ENCODE data around the gene GPR45. TPM values are rescaled to one million over a fixed set of nuclear protein-coding genes. Genes with fewer than 3 reads are reported as not detected.

The GPR45 gene
- total and polyA plus RNA-seq, 9 of the 15 experiments (the other 6 are each of a cell fraction or from before 2014, with no cell fraction given) = not detected

DNA sequence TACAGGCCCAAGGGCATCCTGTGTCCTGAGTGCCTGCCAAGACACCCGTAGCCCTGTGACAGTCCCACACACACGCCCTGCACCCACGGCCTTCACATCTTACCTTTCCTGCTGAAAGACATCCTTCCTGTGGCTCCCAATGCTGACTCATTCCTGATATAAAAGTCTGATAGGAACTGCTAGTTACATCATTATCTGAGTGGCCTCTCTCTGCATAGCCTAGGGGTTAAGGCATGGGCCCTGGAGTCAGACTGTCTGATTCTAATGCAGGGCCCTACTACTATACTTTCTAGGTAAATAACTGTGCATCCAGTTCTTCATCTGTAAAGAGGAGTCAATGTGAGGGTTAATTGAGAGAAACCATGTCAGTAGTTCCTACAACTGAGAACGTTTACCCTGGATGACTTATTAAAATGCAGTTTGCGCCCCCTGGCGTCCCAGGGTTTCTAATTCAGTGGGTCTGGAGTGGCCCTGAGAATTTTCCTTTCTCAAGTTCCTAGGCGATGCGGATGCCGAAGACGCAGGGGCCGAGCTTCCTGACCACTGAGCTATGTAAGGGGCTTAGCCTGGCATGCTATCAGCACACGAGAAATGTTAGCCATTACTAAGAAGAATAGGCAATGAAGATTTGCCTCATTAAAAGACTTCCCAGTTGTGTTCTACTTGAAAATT lies 6.0 kb upstream of the GPR45 start (continued):
- TF ChIP-seq THRAP3 (IDR thresholded peaks at IDR 0.05; ENCODE audit: borderline replicate concordance) (no peak), HDAC8 (tag; IDR thresholded peaks at IDR 0.05) (no peak), PCBP2 (IDR thresholded peaks at IDR 0.05; ENCODE audit: low read depth, low read length, poor library complexity, severe bottlenecking) (no peak), MTA3 (IDR thresholded peaks at IDR 0.05; ENCODE audit: borderline replicate concordance) (no peak), SREBF2 (CRISPR knock-in tag; IDR thresholded peaks at IDR 0.05) (no peak), ZZZ3 (IDR thresholded peaks at IDR 0.05) (no peak), ZNF384 (IDR thresholded peaks at IDR 0.05; ENCODE audit: low read depth, low read length) (no peak), EP300 (IDR thresholded peaks at IDR 0.05; ENCODE audit: low read length) (0 out of 2 replicates have a peak, but pooled peaks have one; percentile 10), ZNF644 (tag; IDR thresholded peaks at IDR 0.05; ENCODE audit: low read depth) (no peak), ZNF408 (CRISPR knock-in tag; IDR thresholded peaks at IDR 0.05; ENCODE audit: low read depth) (no peak), YBX1 (IDR thresholded peaks at IDR 0.05) (no peak), RAD21 (CRISPR knock-in tag; conservative IDR thresholded peaks at IDR 0.05 in 1 of 2, IDR thresholded peaks at IDR 0.05 in 1 of 2) (peak; percentile 64 to 81), ZNF589 (CRISPR knock-in tag; IDR thresholded peaks at IDR 0.05; ENCODE audit: low read depth) (no peak), SOX6 (IDR thresholded peaks at IDR 0.05) (peak; percentile 36; the same call in 1 of the 2 replicates), POLR2A (conservative IDR thresholded peaks at IDR 0.05) (no peak), NFXL1 (CRISPR knock-in tag; IDR thresholded peaks at IDR 0.05) (no peak)
- TF ChIP-seq, protein P1, sequence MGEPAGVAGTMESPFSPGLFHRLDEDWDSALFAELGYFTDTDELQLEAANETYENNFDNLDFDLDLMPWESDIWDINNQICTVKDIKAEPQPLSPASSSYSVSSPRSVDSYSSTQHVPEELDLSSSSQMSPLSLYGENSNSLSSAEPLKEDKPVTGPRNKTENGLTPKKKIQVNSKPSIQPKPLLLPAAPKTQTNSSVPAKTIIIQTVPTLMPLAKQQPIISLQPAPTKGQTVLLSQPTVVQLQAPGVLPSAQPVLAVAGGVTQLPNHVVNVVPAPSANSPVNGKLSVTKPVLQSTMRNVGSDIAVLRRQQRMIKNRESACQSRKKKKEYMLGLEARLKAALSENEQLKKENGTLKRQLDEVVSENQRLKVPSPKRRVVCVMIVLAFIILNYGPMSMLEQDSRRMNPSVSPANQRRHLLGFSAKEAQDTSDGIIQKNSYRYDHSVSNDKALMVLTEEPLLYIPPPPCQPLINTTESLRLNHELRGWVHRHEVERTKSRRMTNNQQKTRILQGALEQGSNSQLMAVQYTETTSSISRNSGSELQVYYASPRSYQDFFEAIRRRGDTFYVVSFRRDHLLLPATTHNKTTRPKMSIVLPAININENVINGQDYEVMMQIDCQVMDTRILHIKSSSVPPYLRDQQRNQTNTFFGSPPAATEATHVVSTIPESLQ (CRISPR knock-in tag; IDR thresholded peaks at IDR 0.05) = no peak
- TF ChIP-seq, protein P2, sequence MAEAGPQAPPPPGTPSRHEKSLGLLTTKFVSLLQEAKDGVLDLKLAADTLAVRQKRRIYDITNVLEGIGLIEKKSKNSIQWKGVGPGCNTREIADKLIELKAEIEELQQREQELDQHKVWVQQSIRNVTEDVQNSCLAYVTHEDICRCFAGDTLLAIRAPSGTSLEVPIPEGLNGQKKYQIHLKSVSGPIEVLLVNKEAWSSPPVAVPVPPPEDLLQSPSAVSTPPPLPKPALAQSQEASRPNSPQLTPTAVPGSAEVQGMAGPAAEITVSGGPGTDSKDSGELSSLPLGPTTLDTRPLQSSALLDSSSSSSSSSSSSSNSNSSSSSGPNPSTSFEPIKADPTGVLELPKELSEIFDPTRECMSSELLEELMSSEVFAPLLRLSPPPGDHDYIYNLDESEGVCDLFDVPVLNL (CRISPR knock-in tag; IDR thresholded peaks at IDR 0.05; ENCODE audit: low read depth) = no peak
- TF ChIP-seq, protein P3, sequence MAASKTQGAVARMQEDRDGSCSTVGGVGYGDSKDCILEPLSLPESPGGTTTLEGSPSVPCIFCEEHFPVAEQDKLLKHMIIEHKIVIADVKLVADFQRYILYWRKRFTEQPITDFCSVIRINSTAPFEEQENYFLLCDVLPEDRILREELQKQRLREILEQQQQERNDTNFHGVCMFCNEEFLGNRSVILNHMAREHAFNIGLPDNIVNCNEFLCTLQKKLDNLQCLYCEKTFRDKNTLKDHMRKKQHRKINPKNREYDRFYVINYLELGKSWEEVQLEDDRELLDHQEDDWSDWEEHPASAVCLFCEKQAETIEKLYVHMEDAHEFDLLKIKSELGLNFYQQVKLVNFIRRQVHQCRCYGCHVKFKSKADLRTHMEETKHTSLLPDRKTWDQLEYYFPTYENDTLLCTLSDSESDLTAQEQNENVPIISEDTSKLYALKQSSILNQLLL (CRISPR knock-in tag; IDR thresholded peaks at IDR 0.05; ENCODE audit: borderline replicate concordance) = no peak
- TF ChIP-seq, protein P4, sequence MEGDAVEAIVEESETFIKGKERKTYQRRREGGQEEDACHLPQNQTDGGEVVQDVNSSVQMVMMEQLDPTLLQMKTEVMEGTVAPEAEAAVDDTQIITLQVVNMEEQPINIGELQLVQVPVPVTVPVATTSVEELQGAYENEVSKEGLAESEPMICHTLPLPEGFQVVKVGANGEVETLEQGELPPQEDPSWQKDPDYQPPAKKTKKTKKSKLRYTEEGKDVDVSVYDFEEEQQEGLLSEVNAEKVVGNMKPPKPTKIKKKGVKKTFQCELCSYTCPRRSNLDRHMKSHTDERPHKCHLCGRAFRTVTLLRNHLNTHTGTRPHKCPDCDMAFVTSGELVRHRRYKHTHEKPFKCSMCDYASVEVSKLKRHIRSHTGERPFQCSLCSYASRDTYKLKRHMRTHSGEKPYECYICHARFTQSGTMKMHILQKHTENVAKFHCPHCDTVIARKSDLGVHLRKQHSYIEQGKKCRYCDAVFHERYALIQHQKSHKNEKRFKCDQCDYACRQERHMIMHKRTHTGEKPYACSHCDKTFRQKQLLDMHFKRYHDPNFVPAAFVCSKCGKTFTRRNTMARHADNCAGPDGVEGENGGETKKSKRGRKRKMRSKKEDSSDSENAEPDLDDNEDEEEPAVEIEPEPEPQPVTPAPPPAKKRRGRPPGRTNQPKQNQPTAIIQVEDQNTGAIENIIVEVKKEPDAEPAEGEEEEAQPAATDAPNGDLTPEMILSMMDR (IDR thresholded peaks at IDR 0.05 in 2 of 3, conservative IDR thresholded peaks at IDR 0.05 in 1 of 3; ENCODE audit: insufficient read depth in 2 of 3, low read depth in 1 of 3, low read length in 3 of 3) = peak; percentile 73 to 83 (median 82)
- TF ChIP-seq, protein P5, sequence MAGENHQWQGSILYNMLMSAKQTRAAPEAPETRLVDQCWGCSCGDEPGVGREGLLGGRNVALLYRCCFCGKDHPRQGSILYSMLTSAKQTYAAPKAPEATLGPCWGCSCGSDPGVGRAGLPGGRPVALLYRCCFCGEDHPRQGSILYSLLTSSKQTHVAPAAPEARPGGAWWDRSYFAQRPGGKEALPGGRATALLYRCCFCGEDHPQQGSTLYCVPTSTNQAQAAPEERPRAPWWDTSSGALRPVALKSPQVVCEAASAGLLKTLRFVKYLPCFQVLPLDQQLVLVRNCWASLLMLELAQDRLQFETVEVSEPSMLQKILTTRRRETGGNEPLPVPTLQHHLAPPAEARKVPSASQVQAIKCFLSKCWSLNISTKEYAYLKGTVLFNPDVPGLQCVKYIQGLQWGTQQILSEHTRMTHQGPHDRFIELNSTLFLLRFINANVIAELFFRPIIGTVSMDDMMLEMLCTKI (IDR thresholded peaks at IDR 0.05; ENCODE audit: partially characterized antibody) = no peak

All from K562 (cell line).